Measurements from ENCODE around the gene CDC42BPA. TPM values are rescaled to one million over a fixed set of nuclear protein-coding genes. Genes with fewer than 3 reads are reported as not detected.

The CDC42BPA gene
- total RNA-seq, 1 donor from 2014 or later: 40.3 TPM

DNA sequence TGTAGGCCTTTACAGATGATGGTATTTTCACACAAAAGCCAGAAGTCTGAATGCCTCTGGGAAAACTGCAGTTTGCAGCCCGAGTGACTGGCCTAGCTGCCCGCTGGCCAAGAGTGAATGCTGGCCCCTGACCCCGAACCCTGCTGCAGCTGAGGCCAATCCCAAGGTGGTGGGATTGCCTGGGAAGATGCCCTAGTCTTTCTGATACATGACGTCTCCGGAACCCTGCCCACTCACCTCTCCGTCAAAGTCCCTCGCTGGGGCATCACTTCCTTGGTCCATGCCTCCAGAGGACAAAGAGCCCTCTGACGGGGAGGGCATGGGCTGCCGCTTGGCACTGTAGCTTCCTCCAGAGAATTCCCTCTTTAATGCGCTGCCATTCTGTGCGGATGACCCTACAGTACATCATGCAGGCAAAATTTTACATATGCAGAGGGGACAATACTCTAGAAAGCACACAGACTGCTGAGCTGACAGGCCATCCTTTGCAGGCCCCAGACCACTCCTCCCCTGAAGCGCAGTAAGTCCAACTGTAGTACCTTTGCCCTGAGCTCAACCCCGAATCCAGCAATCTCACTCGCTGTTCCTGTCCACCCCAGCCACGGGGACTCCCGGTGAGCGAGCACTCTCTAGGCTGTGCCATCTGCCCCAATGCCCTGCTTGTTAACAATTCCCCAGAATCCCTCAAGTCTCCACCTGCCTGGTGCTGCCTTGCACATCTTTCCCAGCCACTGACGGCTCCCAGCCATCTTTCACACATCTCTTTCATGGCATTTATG lies 323.5 kb downstream of the CDC42BPA start:
- Histone ChIP-seq H3K4me1 (peaks cover 9% of the 10 kb centered on the region), H3K36me3 (peaks cover 26% of the 10 kb centered on the region), H3K27ac (no peak overlapping the region), H3K4me3 (no peak overlapping the region), H3K27me3 (ENCODE audit: low read depth) (no peaks in the 10 kb centered on the region), H3K9me3 (no peaks in the 10 kb centered on the region)
- DNase-seq: no peak
- no peak for ATAC-seq
- intact Hi-C loops (cut with DNase I): no loop called here
- no peak for TF ChIP-seq CTCF (IDR thresholded peaks at IDR 0.05)

DNA sequence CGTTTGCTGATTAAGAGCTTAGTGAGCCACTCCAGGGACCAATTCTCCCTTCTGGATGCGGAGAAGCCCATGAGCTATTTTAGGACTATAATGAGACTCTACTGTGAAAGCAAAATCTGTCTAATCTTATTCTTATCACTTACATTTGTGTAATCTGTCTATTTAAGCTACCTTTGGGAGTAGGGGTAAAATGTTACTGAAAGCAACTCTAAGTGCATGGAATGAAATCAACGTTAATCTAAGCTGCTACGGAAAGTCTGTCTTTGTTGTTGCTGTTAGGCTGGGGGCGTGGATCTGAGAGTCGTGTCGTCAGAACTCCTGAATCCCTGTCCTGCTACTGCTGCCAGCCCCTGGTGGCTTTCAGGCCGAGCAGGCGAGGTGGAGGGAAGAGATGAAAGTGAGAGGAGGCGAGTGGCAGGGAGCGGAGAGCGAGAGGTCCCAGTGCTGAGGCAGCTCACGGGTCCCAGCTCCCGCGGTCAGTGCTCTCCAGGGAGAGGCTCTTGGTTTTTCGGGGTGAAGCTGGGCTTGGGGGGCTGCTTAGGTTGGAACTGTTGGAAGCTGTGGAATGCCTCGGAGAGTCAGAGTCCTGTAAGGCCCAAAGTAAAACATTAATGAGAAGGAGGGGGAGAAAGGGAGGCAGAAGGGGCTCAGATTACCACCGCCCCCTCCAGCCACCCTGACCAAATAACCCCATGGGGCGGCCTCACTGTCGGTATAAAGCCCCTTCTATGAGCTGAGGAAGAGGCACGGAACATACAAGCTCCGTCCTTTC lies 324.3 kb downstream of the CDC42BPA start:
- Histone ChIP-seq H3K4me3 (no peak overlapping the region), H3K36me3 (peaks cover 26% of the 10 kb centered on the region), H3K27me3 (ENCODE audit: low read depth) (no peaks in the 10 kb centered on the region), H3K27ac (no peak overlapping the region), H3K4me1 (peaks cover 16% of the 10 kb centered on the region), H3K9me3 (no peaks in the 10 kb centered on the region)
- intact Hi-C loops (cut with DNase I): no loop called here
- ATAC-seq (no peak), DNase-seq (no peak)
- TF ChIP-seq CTCF (IDR thresholded peaks at IDR 0.05): no peak

DNA sequence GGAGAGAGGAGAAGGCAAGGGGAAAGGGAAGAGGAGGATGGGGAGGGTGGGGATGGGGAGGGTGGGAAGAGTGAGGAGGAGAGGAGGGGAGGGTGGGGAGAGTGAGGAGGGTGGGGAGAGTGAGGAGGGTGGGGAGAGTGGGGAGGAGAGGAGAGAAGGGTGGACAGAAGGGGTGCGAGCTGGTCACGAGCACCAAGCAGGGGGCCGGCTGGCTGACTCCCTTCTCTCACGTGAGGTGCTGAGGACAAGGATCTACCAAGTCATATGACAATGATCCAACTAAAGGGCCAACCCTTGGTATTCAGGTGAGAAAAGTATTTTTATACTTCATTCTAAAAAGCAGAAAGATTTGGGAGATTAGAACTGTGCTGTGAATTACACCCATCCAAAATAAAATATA lies 326.4 kb downstream of the CDC42BPA start:
- peaks cover 36% of the 10 kb centered on the region for H3K36me3 ChIP-seq
- H3K4me3 ChIP-seq: no peak overlapping the region
- intact Hi-C loops (cut with DNase I): no loop called here
- H3K27me3 ChIP-seq (ENCODE audit: low read depth): no peaks in the 10 kb centered on the region
- no peak for ATAC-seq
- no peak for TF ChIP-seq CTCF (IDR thresholded peaks at IDR 0.05)
- peaks cover 37% of the 10 kb centered on the region for H3K4me1 ChIP-seq
- H3K9me3 ChIP-seq: no peaks in the 10 kb centered on the region
- no peak overlapping the region for H3K27ac ChIP-seq
- no peak for DNase-seq

DNA sequence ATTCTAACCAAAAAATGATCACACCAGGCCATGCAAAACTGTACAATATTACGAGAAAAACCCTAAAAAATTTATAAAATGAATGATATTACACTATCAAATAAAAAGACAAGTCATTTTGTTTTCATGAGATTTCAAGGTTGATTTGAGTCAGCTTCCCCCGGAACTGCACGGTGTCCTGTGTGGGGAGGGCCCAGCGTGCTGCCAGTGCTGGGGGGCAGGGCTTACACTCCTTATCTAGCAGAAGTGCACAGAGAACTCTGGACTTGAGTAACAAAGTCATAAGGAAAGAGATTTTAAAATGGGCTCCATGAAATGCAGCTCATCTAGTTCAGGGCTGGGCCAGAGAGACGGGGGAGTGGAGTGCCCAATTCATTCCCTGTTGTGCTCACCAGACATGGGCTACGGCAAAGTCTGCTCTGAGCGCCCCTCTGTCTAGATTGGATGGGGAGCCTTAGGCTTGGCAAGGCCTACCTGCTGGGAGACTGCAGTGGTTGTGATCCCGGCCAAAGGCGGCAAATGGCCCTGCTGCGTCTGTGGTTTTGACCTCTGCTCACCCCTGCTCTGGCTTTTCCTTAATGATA lies 328.1 kb downstream of the CDC42BPA start:
- H3K4me3 ChIP-seq: no peak overlapping the region
- TF ChIP-seq CTCF (IDR thresholded peaks at IDR 0.05): no peak
- H3K27ac ChIP-seq: no peak overlapping the region
- DNase-seq: no peak
- peaks cover 50% of the 10 kb centered on the region for H3K36me3 ChIP-seq
- H3K4me1 ChIP-seq: peaks cover 40% of the 10 kb centered on the region
- H3K27me3 ChIP-seq (ENCODE audit: low read depth): no peaks in the 10 kb centered on the region
- no peaks in the 10 kb centered on the region for H3K9me3 ChIP-seq
- ATAC-seq: peak; percentile 38 to 52
- intact Hi-C loops (cut with DNase I): no loop called here

DNA sequence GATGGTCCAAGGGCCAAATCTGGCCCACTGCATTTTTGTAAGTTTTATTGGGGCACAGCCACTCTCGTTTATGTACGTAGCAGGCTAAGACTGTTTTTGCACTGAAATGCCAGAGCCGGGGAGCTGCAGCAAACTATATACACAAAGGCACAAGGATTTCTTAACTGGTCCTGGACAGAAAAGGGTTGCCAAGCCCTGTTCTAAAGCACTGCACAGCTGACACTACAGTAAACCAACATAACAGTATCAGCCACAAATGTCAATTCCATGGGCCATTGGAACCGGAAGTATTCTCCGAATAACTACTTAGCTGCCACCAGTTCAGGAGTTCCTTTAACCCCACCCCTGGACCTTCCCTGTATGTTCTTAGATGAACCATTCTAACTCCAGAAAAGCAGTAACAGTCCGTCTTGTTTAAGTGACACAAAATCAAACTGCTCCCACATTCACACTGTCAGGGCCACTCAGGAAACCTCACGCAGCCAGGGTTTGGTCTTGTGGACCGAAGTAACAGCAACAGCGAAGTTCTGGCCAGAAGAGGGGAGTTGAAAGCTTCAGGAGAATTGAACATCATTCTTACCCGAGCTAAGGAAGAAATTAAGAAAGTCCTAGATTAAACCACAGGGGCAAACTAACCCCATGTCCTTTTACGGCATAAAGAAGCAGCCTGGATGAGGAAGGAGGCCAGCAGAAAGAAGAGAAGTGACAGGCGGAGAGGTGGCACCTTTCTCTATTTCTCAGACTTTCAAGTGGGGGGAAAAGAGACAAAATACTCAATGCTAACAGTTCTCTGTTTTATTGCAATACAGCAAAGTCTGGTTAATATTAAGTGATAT lies 329.0 kb downstream of the CDC42BPA start:
- peaks cover 40% of the 10 kb centered on the region for H3K4me1 ChIP-seq
- DNase-seq (no peak), ATAC-seq (peak in 1 of 2 donors; percentile 10)
- intact Hi-C loops (cut with DNase I): no loop called here
- H3K4me3 ChIP-seq: no peak overlapping the region
- peaks cover 50% of the 10 kb centered on the region for H3K36me3 ChIP-seq
- no peak for TF ChIP-seq CTCF (IDR thresholded peaks at IDR 0.05)
- peak overlapping the region; percentile 47 for H3K27ac ChIP-seq
- H3K9me3 ChIP-seq: no peaks in the 10 kb centered on the region
- H3K27me3 ChIP-seq (ENCODE audit: low read depth): no peaks in the 10 kb centered on the region
